COLO829 (cell line): ENCODE measurements around the gene IL3RA.
"Not testable (repeated sequence)": the region's sequence is repeated elsewhere in the genome, so short reads cannot be mapped to it uniquely, and the experiment has no call there.

ENCODE experiments used
- DNase-seq: peaks from one replicate; pipeline ENCODE4 v3.0.0; 2012; ENCODE audit warnings: low spot score

The IL3RA gene

DNA sequence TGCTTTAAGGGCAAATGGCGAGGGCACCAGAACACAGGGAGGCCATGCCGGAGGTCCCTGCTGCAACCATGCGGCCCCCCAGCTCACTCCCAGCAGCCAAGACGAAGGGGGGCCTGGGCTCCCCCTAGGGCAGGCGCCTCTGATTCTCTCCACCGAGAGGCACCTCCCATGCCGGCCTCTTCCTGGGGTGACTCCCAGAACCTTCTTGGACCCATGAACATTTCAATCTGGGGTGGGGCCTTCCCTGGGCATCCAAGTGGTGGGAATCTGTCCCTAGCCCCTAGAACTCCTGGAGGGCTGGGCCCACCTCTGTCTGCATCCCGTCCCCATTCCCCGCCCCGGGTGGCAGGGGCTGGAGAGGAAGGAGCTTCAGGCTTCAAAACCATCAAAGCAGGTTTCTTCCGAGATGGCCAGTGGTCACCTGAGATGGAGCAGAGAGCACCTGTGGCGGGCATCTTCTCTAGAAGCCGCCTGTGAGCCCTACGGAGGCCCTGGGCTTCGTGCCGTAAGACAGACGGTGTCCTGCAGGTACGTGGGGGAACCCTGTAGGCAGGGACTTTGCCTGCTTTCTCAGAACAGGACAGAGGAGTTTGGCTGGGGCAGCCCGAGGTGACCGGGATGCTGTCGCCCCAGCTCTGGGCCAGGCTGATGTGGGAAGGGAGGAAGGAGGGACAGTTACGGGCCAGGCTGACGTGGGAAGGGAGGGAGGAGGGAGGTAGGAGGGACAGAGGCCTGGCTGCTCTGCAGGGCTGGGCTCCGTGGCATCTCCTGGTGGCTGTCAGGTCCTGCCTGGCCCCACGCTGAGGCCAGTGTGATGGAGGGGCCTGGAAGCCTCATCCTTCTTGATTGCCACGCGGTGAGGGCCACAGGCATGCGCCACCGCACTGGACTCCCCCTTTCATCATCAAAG is 62.1 kb downstream of the IL3RA start:
- no peak for DNase-seq

DNA sequence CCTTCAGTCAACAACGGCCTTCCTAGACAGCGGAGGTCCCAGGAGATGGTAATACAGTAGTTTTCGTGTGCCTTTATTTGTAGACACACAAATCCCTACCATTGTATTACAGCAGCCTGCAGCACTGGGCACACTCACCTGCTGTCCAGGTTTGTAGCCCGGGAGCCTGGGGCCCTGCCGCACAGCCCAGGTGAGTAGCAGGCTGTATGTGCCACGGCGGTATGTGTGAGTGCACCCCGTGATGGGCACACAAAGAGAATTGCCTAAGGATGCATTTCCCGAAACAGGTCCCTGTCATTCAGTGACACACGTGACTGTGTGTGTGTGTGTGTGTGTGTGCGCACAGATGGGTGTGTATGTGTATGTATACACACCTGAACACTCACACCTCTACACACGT is 63.5 kb downstream of the IL3RA start:
- DNase-seq = no peak

DNA sequence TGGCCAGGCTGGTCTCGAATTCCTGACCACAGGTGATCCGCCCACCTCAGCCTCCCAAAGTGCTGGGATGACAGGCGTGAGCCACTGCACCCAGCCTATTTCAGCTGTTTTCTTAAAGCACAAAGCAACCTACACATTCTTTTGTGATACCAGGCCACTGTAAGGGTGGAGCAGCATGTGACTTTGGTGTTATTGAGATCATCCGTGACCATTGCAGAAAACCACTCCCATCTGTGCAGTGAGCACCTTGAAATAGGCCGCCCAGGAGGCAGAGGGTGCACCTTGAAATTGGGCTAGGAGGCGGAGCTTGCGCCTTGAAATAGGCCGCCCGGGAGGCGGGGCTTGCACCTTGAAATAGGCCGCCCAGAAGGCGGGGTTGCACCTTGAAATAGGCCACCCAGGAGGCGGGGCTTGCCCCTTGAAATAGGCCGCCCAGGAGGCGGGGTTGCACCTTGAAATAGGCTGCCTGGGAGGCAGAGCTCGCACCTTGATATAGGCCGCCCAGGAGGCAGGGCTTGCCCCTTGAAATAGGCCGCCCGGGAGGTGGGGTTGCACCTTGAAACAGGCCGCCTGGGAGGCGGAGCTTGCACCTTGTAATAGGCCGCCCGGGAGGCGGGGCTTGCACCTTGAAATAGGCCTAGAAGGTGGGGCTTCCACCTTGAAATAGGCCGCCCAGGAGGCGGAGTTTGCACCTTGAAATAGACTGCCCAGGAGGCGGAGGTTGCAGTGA is 64.3 kb downstream of the IL3RA start:
- DNase-seq = no peak

GRCh38 chrX:1401611-1402430 is 65.2 kb downstream of the IL3RA start:
- DNase-seq = no peak

DNA sequence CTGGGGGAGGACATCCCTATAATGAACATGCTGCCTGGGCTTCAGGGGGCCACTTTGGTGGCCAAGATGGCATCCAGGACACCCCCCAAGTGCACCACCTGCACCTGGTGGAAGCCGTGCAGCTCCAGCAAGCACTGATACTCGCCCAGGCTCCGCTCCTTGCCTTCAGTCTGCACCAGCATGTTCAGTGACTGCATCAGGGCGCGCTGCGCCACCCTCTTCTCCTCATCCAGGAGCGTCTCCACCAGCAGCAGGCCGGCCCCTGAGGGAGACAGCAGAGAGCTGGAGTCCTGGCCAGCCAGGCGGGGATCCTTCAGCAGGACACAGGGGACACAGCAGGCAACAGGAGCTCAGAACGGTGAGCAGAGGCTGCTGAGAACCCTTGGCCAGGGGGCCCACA is 66.6 kb downstream of the IL3RA start:
- no peak for DNase-seq

GRCh38 chrX:1403867-1404266 is 67.3 kb downstream of the IL3RA start:
- DNase-seq = not testable (repeated sequence)

- not testable (repeated sequence) for DNase-seq
Measured at GRCh38 chrX:1405769-1406168, 69.2 kb downstream of the IL3RA start.

DNA sequence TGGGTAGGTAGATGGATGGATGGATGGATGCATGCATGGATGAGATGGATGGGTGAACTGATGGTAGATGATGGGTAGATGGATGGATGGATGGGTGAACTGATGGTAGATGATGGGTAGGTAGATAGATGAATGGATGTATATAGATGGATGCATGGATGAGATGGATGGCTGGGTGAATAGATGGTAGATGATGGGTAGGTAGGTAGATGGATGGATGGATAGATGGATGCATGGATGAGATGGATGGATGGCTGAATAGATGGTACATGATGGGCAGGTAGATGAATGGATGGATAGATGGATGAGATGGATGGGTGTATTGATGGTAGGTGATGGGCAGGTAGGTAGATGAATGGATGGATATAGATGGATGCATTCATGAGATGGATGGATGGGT is 70.5 kb downstream of the IL3RA start:
- no peak for DNase-seq

DNA sequence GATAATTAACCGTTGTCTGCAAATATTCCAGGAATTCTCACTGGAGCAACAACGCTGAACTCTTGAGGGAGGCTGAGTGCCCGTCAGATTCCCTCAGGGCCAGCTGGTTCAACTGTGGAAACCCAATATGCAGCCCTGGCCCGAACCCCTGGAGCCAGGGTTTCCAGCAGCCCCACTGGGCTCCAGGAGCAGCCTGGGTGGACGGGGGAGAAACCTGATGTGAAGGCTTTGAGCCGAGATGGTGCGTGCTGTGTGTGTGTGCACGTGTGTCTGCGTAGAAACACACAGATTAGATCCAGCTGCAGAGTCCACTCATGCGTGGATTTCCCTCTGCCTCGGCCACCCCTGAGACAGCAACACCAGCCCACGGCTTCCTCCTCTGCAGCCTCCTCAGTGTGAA is 74.7 kb downstream of the IL3RA start:
- no peak for DNase-seq

- no peak for DNase-seq
Measured at GRCh38 chrX:1412551-1413161, 76.1 kb downstream of the IL3RA start.

DNA sequence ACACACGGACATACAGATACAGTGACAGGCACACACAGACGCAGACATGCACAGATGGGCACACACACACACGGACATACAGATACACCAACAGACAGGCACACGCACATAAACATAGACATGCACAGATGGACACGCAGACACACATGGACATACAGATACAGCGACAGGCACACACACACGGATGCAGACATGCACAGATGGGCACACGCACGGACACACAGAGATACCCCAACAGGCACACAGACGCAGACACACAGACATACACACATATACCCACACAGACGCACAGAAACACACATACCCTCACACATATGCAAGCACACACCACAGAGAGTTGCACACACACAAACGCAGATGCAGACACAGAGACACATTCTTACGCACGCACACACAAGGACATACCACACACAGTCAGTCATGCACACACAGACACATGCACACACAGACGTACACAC is 79.8 kb downstream of the IL3RA start:
- DNase-seq = no peak

- DNase-seq = no peak
Measured at GRCh38 chrX:1416965-1417760, 80.6 kb downstream of the IL3RA start.

DNA sequence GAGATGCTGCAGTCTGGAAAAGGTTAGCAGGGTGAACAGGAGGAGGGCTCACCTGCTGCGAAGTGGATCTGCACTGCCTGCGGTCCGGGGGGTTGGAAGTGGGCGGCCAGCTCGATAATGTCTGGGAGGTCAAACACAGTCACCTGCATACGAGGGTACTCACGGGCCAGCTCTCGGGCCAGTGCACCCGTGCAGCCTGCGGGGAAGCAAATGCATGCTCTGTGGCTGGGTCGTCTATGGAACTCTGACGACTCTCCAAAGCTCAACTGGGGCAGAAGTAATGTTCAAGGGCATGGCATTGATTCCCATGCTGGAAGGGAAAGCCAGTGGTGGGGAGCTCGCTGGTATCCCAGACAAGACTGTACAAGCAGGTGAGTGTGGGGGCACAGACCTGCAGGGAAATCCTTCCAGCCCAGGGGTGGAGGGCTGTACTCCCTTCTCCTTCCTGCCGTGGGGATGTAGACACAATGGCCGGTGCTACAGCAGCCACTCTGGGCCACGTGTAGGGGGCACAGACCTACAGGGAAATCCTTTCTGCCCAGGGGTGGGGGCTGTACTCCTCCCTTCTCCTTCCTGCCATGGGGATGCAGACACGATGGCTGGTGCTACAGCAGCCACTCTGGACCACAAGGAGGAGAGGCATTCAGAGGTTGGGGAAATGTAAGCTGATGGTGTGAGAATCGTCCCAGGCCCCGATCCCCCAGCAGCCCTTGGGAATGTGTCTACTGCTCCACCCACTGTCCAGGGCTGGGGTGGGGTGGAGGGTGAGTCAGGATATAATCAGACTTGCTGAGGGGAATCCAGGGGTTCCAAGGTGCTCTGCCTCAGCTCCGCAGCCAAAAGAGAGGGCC is 81.6 kb downstream of the IL3RA start:
- no peak for DNase-seq

DNA sequence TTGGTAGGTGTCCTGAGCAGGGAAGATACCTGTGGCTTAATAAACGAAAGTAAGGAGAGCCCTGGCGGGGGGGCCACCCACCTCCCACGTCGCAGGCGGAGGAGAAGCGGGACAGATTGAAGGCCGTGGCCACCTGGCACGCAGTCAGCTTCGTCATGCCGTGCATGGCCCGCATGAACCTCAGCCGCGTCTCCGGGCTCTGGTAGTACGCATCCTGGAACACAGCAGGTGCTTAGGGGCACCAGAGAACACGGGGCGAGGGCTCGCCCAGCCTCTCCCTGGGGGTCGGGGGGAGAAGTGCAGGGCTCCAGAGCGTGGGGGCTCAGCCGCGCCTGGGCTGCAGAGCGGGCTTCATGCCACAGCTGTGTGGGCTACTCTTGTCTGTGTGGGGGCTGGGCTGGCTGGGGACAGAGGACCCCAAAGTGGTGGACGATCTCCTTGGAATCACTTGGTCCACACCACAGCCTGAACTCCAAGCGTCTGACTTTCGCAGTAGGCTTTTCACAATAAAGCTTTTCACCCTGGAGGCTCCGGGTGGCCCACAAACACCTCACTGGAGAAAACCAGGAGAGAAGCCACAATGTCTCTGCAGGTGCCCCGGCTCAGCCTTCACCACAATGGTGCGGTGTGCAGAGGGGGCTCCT is 82.4 kb downstream of the IL3RA start:
- no peak for DNase-seq

- DNase-seq = no peak
Measured at GRCh38 chrX:1419545-1420355, 83.2 kb downstream of the IL3RA start.

DNA sequence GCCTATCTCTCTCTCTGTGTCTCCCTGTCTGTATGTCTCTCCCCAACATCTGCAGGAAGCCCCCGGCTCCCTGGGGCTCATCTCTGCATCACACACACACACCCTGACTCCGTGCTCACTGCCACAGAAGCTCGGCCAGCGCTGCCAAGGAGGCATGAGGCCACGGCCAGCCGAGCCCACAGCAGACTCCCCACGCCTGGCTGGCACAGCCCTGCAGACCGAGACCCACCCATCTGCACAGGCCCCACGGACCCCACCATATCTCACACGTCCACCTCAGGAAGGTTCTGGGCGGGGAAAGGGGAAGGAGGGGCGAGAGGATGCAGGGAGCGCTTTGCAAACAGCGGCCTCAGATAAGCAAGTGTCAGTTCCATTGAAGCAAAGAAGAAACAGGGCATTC is 83.8 kb downstream of the IL3RA start:
- no peak for DNase-seq

DNA sequence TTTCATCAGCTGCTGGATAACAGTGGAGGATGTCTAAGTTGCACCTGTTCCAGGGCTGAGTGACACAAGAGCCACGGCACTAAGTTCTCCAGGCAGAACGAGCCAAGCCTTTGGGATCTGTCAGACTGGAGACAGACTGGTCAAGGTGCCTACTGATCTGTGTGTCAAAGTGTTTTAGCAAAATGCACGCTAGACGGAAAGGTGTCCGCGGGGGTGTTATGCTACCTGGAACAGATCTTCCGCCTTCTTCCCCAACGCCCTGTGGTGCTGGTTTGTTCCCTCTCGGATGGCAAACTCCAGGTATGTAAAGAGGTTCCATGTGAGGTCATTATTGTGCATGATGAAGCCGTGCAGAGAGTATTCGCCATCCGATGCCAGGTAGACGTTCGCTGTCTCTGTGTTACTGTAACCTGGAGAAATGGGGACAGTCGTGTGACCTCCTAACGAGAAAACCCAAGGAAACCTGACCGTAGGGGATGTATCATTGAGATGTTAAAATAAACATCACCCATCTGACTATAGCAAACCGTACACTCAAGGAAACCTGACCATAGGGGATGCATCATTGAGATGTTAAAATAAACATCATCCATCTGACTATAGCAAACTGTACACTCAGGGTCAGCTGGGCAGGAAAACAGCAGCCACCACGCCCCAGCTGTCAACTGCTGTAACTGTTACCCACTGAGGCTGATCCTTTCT is 85.0 kb downstream of the IL3RA start:
- DNase-seq = no peak

DNA sequence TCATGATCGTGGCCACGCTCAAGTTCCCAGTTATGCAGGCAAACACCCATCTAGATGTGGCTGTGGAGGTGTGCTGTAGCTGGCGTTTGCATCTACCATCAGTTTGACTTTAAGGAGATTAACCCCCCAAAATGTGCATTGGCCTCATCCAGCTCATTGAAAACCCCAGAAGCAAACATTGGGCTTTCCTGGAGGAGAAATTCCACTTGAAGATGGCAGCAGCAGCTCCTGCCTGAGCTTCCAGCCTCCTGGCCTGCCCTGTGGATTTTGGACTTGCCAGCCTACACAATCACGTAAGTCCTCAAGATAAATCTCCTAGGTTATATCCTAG is 85.5 kb downstream of the IL3RA start:
- no peak for DNase-seq
